ENCODE results near the gene POGZ.

- TF ChIP-seq CTCF (IDR thresholded peaks at IDR 0.05) (no peak), POLR2A (IDR thresholded peaks at IDR 0.05) (no peak)
These were observed 42.9 kb upstream of the POGZ start for GRCh38 chr1:151502035-151502700.
